VCaP (cell line): ENCODE results near the gene SLC5A4.
A peak's percentile ranks its signal among the peaks of the same experiment; 100 is the strongest.
"Not testable (repeated sequence)": the region's sequence is repeated elsewhere in the genome, so short reads cannot be mapped to it uniquely, and the experiment has no call there.

Experiments
- H3K27ac ChIP-seq: fragments of 450-650 bp; 2 replicates; pipeline ENCODE4 v1.5.1; 2017
- TF ChIP-seq, protein P1 (sequence below): fragments of 450-650 bp; conservative IDR thresholded peaks from 2 replicates; pipeline ENCODE4 v1.5.1; 2017; ENCODE audit warnings: mild to moderate bottlenecking, moderate library complexity

SLC5A4 gene

DNA sequence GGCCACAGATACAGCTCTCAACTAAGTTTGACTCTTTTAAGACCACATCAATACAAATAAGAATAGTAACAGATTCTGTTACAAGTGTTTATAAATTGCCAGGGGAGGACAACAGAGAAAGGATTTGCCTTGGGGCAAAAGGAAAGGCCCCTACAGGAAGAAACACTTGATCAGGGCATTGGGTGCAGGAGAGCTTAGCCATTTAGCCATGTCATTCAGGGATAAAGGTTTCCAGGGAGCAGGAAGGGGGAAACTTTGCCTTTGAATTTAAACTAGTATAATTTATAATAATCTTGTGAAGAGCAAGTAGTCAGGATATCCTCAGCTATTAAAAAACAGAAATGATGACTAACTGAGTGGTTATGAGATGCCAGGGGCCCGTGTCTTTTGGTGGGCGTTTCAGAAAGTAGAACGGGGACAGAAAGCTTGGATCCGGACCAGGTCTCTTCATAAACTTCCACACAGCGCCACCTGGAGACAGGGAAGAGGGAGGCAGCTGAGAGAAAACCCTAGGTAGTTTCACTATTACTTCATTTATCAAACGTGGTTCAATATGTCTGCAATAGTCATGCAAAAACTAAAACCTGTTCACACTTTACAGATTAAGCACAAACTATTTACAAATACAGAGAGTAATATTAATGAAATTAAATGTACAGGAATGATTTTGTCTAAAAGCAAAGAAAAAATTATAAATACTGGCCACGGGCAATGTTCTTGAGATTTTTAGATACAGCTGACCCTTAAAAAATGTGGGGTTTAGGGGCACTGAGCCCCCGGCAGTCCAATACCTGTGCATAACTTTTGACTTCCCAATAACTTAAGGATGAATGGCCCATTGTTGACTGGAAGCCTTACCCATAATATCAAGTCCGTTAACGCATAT is 11.0 kb upstream of the SLC5A4 start:
- TF ChIP-seq, protein P1, sequence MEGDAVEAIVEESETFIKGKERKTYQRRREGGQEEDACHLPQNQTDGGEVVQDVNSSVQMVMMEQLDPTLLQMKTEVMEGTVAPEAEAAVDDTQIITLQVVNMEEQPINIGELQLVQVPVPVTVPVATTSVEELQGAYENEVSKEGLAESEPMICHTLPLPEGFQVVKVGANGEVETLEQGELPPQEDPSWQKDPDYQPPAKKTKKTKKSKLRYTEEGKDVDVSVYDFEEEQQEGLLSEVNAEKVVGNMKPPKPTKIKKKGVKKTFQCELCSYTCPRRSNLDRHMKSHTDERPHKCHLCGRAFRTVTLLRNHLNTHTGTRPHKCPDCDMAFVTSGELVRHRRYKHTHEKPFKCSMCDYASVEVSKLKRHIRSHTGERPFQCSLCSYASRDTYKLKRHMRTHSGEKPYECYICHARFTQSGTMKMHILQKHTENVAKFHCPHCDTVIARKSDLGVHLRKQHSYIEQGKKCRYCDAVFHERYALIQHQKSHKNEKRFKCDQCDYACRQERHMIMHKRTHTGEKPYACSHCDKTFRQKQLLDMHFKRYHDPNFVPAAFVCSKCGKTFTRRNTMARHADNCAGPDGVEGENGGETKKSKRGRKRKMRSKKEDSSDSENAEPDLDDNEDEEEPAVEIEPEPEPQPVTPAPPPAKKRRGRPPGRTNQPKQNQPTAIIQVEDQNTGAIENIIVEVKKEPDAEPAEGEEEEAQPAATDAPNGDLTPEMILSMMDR, result peak; percentile 89
- H3K27ac ChIP-seq, result peak overlapping the region; percentile 46

DNA sequence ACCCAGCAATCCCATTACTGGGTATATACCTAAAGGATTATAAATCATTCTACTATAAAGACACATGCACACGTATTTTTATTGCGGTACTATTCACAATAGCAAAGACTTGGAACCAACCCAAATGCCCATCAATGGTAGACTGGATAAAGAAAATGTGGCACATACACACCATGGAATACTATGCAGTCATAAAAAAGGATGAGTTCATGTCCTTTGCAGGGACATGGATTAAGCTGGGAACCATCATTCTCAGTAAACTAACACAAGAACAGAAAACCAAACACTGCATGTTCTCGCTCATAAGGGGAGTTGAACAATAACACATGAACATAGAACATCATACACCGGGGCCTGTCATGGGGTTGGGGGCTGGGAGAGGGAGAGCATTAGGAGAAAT is 8.5 kb upstream of the SLC5A4 start:
- not testable (repeated sequence) for H3K27ac ChIP-seq

DNA sequence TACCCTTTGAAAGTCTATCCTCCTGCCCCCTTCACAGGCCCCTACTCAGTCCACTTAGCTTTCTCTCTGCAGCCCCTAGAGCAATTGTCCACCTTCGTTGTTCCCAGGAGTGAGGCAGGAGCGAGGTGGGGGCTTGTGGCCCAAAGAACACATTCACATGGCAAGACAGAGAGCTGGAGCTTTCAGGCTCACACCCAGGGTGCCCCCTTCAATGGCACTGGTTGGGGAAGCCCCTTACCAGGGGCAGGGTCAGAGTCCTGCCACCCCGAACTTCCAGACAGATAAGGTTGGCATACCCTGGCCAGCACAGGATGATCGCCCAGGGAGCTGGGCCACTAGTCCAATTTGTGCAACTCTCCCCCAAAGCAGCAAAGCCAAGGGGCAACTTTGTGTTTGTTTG is 6.2 kb upstream of the SLC5A4 start:
- TF ChIP-seq, protein P1, result no peak
- H3K27ac ChIP-seq, result no peak overlapping the region

DNA sequence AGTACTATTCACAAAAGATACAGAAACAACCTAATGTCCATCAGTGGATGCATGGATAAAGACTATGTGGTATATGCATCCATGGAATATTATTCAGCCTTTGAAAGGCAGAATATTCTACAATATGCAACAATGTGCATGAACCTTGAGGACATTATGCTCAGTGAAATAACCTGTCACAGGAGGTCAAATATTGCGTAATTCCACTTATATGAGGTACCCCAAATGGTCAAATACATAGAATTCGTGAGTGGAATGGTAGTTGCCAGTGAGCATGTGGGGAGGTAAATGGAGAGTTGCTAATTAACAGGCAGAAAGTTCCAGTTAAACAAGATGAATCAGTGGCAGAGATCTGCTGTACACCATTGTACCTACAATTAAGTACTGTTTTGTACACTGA is 3.6 kb upstream of the SLC5A4 start:
- H3K27ac ChIP-seq, result no peak overlapping the region
- TF ChIP-seq, protein P1, result no peak

DNA sequence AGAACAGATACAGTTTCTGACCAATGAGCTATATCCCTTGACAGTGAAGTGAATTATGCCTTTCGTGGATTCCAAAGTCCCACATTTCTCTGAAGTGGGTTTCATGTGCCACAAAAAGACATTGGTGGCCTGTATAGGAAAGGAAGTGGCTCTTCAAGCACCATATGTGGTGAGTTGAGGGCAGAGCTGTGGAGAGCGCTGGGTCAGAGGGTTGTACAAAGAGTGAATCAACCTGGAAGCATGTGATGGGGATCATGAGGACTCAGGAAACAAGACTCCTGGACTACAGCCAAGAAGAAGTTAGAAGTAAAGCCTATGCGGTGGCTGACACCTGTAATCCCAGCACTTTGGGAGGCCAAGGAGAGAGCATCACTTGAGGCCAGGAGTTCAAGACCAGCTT is 579 bp upstream of the SLC5A4 start:
- TF ChIP-seq, protein P1, result no peak
- H3K27ac ChIP-seq, result no peak overlapping the region

DNA sequence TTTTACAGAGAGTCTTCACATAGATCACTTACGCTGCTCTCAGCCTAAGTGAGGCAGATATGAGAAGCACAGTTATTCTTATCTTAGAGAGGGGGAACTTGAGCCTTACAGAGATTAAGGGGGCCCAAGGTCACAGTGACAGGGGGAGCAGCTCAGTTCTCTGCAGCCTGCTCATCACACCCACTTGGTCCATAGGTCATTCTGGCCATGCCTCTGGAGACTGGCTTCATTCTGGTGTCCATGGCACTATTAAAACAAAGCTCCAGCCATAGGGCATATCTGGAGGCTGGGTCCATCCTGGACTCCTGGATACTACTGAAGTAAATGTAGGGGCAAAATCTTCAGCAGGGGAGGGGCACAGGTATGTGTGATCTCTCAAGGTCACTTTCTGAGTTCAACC is 5.9 kb downstream of the SLC5A4 start:
- TF ChIP-seq, protein P1, result no peak
- no peak overlapping the region for H3K27ac ChIP-seq

DNA sequence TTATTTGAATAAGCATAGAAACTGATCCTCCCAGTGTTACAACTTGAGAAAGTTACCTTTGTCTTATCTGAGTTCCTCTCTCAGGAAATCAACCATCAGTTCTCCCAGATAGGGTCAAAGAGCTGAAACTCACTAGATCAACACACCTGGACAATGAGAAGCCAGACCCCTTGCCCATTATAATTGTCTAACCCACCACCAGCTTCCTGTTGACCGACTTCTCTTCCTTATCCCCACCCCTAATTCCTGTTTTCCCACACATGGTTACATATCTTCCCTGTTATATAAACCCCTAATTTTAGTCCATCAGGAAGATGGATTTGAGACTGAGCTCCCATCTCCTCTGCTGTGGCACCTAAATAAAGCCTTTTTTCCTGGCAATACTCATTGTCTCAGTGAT is 6.9 kb downstream of the SLC5A4 start:
- no peak overlapping the region for H3K27ac ChIP-seq
- TF ChIP-seq, protein P1, result no peak

DNA sequence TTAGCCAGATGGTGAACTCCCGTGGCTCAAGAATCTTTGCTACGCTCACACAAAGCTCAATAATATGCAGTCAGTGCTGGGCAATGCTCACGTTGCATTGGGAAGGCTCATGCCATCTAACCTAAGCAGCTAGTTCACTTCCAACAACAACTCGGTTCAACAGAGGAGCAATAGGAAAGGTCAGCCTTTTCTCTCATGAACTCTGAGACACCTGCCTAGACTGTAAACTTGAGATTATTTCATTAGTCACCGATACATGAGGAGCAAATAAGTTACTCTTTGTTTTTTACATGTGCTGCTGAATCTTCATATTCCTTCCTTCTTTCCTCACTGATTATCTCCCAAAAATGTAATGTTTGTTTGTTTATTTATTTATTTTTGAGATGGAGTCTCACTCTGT is 9.0 kb downstream of the SLC5A4 start:
- TF ChIP-seq, protein P1, result no peak
- no peak overlapping the region for H3K27ac ChIP-seq
